GM04504 (cell line): ENCODE data around the gene YKT6.

Experiments used
- DNase-seq: peaks from one replicate; pipeline ENCODE4 v3.0.0-alpha.2; 2012; ENCODE audit warnings: low read depth

The YKT6 gene

DNA sequence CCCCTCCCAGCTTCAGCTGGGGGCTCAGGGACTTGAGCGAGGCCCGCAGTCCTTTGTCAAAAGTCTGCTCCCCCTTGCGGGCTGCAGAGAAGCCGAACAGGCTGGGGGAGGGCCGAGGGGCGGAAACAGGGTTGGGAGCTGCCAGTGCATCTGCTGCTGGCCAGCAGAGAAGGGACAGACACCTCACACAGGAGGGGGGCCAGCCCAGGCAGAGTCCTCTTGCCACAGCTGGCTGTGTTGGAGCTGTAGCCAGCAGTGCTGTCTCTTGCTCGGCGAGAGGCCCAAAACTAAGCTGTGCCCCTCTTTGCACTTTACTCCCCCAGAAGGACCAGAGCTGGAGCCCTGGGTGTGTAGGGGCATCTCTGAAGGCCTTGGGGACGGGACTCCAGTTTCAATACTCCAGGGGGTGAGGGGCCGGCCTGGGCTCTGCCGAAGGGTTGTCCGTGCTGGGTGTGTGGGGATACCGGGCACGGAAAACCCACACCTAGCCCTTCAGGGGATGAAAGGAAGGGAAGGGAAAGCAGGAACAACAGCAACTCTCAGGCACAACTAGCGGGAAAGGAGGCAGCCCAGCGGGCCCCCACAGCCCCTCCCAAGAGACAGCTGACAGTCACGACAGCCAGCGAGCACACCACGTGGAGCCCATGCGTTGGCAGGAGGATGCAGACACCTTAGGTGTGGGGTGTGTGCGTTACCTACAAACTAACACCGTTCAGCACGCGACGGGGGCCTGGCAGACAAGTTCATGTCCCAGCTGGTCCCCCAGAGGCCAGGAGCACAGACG is 17.8 kb downstream of the YKT6 start:
- DNase-seq, result no peak

DNA sequence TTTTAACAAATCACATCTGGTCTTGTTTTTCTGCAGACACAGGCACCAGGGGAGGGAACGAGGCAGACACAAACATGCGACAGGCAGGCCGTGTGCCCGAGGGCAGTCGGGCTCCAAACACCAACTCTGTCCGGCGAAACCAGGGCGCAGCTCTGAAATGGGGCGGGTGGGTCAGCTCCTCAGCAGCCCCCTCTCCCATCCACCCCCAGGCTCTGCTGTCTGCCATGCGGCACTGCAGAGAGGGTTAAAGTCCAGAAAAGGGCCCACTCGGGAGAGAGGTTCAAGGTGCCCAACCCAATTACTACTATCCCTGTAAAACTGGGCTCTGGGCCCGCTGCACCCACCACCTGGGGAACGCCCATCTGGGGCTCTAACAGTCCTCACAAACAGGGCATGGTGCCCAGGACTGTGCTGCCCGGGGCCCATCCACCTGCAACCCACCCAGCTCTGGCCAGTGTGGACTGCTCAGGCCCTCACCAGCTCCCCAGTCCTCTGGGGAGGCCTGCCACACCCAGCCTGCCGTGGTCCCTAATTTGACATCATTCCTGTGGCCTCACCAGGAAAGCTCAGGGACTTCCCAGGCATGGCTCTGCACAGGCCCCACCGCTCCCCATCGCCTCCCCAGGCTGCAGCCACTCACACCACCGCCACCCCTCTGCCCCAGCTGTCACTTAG is 18.7 kb downstream of the YKT6 start:
- DNase-seq, result no peak

DNA sequence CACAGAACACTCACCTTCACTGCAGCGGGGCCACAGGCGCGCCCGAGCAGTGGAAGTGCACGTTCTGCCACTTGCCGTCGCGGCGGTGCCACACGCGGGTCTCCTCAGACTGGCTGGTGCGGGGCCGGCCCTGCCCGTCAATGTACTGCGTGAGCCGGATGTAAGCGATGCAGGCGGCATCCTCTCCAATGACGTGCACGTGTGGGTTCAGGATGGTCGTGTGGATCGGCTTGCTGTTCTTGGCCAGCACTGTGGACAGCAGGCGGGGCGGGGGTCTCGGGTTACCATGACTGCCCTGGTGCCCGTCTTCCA is 19.2 kb downstream of the YKT6 start:
- no peak for DNase-seq

DNA sequence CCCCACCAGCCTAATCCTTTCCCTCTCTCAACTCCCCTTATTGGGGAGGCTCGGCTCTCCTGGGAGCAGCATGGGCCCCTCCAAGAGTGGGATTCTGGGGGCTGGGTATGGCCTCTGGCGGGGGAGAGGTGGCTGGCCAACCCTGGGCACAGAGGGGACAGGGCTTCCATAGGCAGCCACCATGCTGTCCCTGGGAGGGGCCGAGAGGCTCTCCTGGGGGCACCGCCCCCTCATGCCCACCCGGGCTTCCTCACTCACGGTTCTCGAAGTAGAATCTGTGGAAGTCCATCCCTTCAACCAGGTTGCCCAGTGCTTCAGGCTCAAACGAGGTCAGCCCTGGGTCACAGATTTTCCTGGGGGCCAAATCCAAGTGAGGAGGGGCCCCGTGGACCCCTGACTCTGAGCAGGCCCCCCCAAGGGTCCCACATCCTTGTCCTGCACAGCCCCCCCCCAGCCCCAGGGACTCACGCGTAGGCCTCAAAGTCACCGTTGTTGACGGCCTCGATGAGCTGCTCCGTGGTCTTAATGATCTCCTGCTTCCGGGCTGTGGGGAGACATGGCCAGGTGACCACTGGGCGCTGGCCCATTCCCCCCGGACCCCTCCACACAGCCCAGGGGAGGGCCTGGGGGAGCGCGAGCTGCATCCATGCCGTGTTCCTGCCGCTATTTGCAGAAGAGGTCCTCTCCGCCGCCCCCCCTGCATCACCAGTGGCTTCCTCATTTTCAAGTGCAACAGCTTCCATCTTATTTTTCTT is 19.8 kb downstream of the YKT6 start:
- DNase-seq, result no peak

DNA sequence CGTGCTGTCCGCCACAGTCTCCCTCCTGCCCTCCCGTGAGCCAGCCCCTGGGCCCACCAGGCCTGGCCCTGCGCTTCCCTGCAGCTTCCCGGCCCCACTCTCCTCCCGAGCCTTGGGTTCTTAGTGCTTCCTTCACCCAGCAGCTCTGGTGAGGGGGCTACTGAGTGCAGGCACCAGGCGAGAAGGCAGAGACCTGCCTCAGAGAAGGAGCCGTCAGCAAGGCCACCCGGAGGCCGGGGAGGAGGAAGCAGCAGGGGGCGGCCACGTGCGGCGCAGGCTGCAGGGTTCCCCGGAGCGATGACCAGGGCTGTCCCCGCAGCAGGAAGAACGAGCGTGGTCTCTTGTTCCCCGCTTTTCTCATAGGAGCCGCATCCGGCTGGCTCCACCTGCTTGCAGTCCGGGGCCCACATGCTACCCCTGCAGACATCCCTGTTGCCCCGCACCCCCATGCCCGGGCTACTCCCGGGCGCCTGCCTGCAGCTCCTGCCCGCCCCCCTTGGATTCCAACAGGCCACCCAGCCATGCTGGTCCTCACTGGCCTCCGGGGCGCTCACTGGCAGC is 20.5 kb downstream of the YKT6 start:
- DNase-seq, result no peak

DNA sequence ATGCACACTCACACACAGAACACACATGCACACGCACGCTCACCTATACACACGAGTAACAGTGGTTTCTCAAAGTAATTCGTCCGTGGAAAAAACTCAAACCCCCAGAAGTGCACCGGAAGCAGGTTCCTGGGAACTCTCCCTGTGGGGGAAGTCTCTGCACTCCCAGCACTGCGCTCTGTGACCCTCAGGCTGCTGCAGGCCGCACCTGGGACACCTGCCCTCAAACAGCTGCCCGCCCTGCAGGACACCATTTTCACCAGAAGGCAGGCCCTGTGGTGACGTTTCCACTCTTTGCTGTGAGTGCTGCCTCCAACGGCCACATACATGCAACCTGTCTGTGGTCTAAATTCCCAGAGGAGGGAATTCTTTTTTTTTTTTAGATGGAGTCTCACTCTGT is 21.3 kb downstream of the YKT6 start:
- no peak for DNase-seq

DNA sequence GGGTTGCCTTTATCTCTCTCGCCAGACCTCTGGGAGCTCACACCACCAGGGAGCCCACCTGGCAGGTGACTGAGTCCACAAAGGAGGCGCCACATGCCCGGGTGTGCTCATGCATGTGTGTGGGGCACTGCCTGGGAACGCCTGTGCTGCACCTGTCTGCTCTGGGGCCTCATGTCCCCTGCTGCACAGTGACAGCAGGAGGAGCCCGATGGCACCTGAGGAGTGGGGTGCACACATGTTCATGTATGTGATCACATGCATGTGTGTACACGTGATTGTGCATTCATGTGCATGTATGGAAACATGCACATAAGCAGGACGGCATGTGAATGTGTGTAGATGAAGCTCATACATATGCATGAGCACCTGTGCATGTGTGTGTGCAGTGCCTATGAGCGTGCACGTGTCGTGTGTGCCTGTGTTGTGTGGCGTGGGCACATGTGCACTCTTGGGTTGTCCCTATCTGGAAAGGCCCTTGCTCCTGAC is 22.0 kb downstream of the YKT6 start:
- no peak for DNase-seq

DNA sequence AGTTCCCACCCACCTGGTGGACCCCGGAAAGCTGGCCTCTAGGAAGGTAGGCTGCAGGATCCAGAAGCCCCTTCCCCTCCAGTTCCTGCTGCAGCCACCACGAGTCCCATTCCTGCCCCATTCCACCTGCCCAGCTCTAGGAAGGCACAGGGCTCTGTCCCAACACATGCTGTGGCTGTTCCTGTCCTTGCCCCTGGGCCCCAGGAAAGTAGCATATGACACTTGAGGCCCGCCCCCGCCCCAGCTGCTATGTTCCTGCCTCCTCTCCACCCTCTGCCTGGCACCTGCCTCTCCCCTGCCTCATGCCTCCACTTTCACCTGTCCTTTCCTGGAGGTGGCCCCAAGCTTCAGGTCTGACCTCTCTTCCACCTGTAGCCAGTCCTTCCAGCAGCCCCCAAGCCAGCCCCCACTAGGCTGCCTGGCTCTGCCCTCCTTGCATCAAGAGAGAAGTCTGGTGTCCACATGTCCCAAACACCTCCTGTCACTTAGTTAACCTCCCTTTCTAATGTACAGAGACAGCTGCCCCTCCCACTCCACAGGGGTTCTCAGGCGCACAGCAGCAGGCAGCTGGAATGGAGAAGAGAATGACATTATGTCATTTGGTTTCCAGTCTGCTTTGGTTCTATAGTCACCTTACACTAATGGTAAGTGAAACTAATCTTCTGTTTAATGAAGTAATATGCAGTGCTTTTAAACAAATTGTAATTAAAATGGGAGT is 22.7 kb downstream of the YKT6 start:
- no peak for DNase-seq

DNA sequence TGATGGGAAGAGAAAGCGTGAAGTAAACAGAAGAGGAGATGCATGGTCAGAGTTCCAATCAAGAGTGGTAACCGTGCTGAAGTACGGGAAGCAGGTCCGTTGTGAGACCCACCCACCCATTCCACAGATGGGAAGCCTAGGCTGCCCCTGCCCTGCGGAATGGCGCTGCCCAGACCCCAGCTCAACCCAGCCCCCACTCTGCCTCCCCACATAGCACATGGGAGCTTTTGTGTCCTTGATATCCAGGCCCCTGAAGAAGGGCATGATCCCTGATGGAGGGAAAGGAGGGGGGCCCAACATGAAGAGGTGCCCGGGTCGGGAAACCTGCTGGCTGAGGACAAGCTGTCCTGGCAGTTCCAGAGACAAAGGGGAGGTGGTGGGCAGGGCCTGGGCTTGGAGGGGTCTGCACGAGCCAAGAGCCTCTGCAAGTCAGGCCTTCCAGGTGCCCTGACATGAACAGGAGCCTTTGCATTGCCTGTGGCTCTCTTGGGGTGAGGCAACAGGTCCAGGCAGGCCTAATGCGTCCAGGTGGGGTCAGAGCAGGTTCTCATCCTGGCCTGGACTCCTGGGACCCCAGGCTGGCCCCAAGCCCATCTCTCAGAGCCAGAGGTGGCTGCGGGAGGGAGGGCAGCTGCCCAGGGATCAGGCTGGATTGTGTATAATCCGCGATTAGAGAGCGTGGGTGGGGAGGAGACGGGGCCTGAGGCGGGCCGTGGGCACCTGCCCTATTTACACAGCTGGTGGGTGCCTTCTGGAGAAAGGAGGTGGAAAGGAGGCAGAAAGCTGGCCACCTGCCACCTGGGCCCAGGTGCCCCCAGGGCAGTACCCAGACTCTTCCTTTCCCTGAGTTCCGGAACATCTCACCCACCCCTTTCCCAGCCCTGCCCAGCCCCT is 23.5 kb downstream of the YKT6 start:
- DNase-seq, result no peak

DNA sequence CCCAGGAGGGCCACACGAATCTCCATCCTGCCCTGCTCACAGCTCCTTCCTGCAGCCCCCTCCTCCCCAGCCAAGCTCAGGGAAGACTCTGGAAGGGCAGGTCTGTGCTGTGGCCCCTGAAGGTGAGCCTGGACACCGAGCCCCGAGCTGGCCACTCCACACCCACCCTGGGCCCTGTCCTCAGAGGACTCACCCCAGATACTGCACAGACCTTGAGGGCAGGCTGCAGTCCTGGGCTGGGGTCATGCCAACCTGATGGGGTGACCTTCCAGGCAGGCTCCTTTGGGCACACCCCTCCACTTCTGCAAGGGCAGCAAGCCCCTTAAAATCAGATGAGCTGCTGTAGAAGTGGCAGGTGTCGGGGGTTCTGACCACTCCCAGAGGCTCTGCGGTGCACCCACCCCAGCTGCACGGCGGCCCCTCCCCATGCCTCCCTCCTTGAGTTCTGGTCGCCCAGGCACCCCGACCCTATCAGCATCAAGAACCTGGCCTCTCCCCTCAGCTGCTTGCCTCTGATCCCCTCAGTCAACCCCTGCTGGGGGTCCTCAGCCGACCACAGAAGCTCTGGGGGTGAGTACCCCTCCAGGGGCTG is 24.3 kb downstream of the YKT6 start:
- no peak for DNase-seq

DNA sequence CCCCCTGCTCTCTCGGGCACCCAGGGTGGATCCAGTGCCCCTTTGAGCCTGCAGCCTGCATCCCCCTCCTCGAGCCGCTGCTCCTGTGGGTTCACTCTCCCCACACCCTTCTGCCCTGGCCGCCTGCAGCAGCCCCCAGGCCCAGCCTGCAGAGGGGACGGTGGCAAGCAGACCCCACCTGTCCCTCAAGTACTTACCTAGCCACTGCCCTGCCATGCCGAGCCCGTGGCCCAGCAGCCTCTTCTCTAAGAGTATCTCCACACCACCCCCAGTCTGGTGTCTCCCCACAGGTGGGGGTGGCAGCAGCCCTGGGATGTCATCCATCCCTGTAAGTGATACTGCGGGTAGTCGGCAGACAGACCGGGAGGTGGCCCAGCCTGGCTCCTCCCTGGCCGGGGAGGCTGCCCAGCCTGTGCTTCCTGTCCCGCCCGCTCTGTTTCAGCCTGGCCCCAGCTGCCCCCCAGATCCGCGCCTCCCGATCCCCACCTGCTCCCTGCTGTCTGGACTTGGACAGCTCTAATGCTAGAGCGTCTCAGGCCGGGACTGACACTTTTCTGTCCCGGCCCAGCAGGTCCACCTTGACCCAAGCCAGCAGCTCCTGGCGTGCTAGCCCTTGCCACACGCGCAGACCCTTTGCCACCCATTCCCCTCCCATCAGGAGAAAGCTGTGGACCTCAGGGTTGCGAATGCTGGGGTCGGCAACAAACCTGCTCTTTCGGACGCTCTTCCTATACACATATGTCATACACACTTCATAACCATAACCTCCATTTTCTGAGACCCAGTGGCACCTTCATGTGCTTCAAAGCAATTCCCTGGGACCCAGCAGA is 25.0 kb downstream of the YKT6 start:
- no peak for DNase-seq

DNA sequence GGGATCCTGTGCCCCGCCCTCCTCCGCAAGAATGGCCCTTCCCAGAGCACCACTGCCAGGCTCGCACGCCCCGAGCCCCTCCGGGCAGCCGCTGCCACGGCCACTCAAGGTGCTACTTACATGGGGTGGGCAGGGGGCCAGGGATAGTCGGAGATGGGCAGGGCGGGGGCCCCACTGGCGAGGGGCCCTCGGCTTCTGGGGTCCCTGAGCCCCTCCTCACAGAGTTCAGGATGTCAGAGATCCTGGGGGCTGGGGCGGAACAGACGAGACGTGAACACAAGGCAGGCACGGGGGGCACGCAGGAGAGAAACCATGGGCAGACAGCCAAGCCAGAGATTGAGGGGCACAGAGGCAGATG is 25.6 kb downstream of the YKT6 start:
- DNase-seq, result no peak

DNA sequence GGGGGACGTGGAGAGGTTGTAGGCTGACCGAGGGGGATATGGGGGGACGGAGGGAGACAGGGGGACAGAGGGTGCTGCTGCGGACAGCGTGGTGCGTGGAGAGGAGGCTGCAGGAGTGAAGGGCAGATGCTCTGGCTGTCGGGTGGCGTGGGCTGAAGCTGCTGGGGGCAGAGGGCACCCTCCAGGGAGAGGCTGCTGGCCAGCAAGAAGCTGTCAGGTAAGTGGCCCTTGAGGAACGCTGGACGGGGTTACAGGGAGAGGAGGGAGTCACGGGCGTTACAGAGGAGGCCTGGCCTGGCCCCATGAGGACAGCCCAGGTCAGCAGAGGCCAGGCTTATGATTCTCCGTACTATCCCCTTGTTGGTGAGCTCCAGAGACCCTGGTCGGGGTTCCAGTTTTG is 27.1 kb downstream of the YKT6 start:
- DNase-seq, result no peak

DNA sequence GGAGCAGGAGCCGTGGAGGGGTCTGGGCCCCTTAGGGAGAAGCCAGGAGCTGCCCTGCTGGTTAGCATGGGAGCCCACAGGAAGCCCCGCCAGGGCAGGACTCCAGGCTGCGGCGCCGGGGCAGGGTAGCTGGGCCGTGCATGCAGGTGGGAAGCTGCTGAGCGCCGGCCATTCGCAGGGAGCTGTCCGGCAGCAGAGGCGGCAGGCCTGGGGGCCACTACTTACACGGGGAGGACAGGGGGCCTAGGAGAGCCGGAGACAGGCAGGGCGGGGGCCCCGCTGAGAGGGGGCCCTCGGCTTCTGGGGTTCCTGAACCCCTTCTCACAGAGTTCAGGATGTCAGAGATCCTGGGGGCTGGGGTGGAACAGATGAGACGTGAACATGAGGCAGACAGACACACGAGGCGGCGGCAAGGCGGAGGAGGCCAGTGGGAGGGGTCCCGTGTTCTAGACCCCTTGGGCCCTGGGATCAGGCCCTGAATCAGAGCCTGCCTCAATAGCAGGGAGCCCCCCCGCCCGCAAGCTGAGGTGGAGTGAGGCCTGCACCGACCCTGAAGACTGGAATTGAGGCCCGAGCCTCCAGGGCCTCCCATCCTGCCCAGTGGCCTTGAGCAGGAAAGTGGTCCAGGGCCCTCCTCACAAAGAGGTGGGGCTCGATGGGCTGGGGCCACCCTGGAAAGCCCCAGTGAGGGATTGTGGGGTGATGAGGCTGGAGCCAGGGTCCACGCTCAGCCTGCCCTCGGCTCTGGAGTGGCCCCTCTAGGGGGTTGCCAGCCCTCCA is 28.0 kb downstream of the YKT6 start:
- DNase-seq, result no peak

DNA sequence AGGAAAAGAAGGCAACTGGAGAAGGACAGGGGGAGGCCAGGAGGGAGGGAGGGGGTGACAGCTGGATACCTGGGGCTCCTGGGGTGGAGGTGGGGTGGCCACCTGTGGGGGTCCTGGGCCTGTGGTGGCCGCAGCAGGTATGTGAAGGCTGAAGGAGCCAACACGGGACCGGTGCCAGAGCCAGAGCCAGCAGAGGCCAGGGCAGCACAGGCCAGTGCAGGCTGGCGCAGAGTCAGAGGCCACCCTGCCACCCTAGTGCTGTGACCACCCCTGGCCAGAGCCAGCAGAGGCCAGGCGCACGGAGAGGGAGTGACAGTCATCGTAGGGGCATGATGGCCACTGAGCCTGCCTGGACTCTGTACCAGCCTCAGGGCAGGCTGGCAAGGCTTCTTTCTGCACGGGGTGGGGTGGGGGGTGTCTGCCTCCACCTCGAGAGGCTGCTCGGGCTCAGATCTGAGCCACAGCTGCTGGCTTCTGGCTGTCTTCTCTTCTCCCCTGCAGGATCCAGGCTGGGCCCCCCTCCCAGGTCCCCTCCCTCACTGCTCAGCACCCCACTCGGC is 28.8 kb downstream of the YKT6 start:
- DNase-seq, result no peak

DNA sequence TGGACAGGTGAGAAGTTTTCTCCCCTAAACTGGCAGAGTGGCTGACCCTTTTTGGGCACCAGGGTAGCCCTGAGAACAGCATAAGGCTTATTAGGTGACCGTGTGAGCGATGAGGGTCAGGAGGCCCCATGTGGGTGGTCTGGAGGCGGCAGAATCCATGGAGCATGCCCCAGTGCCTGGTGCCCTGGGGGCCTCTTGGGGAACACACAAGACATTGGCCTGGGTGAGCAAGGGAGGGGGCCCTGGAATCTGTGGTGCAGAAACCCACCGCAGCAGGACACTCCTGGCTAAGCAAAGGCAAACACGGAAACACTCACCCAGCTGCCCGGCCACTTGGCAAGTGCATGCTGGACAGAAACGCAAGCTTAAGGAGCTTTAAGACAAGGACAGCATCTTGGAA is 29.5 kb downstream of the YKT6 start:
- no peak for DNase-seq

DNA sequence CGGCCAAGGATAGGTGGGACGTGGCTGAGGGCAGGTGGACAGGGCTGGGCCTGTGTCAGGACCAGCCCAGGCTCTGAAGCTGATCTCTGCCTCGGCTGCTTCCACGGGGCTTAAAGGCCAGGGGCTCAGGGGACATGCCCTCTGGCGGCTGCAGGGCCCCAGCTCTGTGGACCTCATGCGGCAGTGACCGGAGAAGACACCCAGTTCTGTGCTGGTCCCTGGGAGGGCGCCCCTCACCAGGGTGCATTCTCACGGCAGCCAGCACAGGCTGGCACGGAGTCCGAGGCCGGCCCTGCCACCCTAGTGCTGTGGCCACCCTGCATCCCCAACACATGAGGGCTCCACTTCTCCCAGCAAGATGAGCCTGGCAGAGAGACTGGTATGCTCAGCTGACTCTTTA is 30.3 kb downstream of the YKT6 start:
- DNase-seq, result no peak

DNA sequence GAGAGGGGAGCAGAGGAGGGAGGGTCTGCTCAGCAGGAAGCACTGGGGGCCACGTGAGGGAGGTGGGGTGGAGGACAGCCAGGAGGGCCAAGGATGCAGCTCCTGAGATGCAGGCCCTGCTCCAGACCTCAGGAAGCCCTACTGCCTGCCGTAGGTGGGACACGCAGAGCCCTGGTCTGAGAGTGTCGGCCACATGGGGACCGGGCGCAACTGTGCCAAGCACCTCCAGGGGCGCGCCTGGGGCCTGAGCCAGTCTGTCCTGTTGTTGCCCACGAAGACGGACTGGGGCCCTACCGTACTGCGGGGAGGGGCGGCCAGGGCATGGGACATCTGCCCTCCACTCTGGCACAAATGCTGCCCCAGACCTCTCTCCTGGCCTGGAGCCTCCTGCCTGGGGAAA is 31.6 kb downstream of the YKT6 start:
- no peak for DNase-seq
